Mucosa of descending colon (tissue), 3 donors: ENCODE data around the gene ADCY10. TPM values are rescaled to one million over a fixed set of nuclear protein-coding genes. Genes with fewer than 3 reads are reported as not detected.
A peak's percentile ranks its signal among the peaks of the same experiment; 100 is the strongest.

Experiments
- ATAC-seq: fragments of 200-7000 bp; cut with Tn5 transposase; one replicate; pipeline ENCODE4 v1.9.1; 2020; ENCODE audit warnings: mild to moderate bottlenecking, moderate library complexity
- DNase-seq, 3 donors: peaks; one replicate each; pipeline ENCODE4 v3.0.0-alpha.2; 2020
- H3K36me3 ChIP-seq: fragments of 200-600 bp; one replicate; pipeline ENCODE4 v1.8.0; 2021; ENCODE audit warnings: low read depth, mild to moderate bottlenecking
- H3K4me1 ChIP-seq: fragments of 200-600 bp; one replicate; pipeline ENCODE4 v1.8.0; 2021; ENCODE audit warnings: low read depth, mild to moderate bottlenecking
- H3K4me3 ChIP-seq: fragments of 200-600 bp; one replicate; pipeline ENCODE4 v1.8.0; 2021; ENCODE audit warnings: mild to moderate bottlenecking
- H3K9me3 ChIP-seq: fragments of 200-600 bp; one replicate; pipeline ENCODE4 v1.8.0; 2021; ENCODE audit warnings: mild to moderate bottlenecking
- intact Hi-C, 2 donors: fragments of 100-400 bp; cut with DNase I in 1 of 2; cut with micrococcal nuclease in 1 of 2; formaldehyde crosslinking; loops; one replicate each; pipeline versions ENCODE4 v1.11.0 to v1.11.1; 2022; cut with DNase I, micrococcal nuclease
- total RNA-seq, 3 donors: library from RNA; stranded (reverse); fragmentation: NEBNext Ultra II Directional in 2 of 3; extraction: Animal tissue kit (Norgen Biotek cat#: 25700) in 2 of 3; gene quantifications; one replicate each; pipeline versions ENCODE4 v1.2.1 to v1.2.4, GENCODE V29; 2021 to 2023
- TF ChIP-seq, protein P1 (sequence below): fragments of 200-600 bp; IDR thresholded peaks from one replicate; pipeline ENCODE4 v1.8.0; 2022; ENCODE audit warnings: antibody characterized with exemption, mild to moderate bottlenecking
- donor health status: DM: no; HTN: no; CAD: no; lungs with moderate emphysema.
- donor health status: DM: no; HTN: no; CAD: no.
- donor health status: DM: no; HTN: yes; CAD: no.

The ADCY10 gene
- total RNA-seq, 3 donors from 2014 or later = 0.07 to 0.49 (median 0.28) TPM

DNA sequence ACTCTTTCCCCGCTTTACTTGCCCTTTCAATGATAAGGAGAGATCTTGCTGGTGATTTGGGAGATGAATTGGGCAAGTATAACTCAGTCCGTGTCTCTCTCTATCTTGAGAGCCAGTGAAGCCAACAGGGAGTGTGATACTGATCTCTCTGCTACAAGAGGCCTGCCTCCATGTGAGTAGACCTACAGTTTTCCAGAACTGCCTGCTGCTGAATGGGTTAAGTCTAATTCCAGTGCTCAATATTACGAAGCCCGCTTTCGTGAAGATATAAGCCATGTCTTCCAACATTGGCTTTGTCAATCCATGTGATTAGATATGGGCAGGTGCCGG, 92.6 kb downstream of the ADCY10 start:
- no peaks in the 10 kb centered on the region for H3K36me3 ChIP-seq
- intact Hi-C loops = no loop called here
- no peak overlapping the region for H3K4me3 ChIP-seq
- no peaks in the 10 kb centered on the region for H3K9me3 ChIP-seq
- ATAC-seq (no peak), DNase-seq (no peak)
- TF ChIP-seq, protein P1, sequence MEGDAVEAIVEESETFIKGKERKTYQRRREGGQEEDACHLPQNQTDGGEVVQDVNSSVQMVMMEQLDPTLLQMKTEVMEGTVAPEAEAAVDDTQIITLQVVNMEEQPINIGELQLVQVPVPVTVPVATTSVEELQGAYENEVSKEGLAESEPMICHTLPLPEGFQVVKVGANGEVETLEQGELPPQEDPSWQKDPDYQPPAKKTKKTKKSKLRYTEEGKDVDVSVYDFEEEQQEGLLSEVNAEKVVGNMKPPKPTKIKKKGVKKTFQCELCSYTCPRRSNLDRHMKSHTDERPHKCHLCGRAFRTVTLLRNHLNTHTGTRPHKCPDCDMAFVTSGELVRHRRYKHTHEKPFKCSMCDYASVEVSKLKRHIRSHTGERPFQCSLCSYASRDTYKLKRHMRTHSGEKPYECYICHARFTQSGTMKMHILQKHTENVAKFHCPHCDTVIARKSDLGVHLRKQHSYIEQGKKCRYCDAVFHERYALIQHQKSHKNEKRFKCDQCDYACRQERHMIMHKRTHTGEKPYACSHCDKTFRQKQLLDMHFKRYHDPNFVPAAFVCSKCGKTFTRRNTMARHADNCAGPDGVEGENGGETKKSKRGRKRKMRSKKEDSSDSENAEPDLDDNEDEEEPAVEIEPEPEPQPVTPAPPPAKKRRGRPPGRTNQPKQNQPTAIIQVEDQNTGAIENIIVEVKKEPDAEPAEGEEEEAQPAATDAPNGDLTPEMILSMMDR = no peak
- H3K4me1 ChIP-seq = peaks cover 11% of the 10 kb centered on the region

DNA sequence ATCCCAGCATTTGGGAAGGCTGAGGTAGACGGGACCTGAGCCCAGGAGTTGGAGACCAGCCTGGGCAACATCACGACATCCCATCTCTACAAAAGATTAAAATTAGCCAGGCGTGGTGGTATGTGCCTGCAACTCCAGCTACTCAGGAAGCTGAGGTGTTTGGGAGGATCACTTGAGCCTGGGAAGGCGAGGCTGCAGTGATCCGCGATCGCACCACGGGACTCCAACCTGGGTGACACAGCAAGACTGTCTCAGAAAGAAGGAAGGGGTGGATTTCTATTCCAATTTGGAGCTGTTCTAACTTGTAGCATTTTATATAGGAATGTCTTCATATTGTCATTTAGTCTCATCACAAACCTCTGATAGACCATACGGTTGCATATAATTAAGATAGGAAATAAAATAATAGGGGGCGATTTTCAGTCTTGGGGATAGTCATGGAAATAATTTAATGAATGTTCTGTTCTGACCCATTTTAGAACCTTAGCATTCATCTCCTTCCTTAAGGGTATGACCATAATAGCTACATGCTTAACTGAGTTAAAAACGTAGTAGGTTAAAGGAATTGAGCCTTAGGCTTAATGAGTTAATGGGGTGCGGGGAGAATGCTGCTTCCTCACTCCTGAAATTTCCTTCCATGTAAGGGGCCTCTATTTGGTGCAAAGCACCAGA, 93.1 kb downstream of the ADCY10 start:
- Histone ChIP-seq H3K4me3 (no peak overlapping the region), H3K9me3 (peaks cover 3% of the 10 kb centered on the region), H3K4me1 (peaks cover 11% of the 10 kb centered on the region), H3K36me3 (no peaks in the 10 kb centered on the region)
- intact Hi-C loops = no loop called here
- ATAC-seq (no peak), DNase-seq (no peak)
- TF ChIP-seq, protein P1 = no peak

DNA sequence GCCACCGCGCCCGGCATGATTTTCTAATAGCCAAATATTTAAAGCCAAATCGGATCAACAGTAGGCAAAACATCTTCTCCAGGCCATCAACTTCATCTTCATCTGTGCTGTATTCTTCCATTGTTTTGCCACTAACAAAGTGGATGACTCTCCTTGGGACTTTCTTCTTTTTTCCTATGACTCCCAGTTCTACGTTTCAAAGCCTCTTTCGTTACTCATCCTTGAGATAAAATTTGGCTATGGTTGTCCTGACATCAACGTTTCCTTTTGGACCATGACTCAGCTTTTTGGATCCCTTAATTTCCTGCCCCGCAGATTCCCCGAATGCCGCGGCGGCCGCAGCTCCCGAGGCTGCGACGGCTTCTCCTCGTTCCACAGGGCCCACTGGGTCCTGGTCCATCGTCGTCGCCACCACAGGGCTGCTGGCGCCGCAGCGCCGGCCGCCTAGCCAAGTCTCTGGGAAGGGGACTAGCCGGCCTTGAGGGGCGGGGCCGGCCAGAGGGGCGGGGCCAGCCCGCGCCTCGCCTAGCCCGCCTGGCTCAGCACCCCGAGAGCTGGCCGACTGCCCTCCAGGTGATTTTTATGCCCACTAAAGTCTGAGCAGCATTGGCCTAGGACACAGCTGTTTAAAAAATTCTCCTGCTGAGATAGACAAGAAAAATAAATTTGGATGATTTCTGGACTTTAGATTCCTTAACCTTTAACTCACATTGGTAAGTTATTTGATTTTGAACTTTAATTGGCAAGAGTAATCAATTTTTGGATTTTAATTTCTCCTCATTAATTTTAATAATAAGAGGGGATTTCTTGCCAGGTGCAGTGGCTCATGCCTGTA, 93.9 kb downstream of the ADCY10 start:
- ATAC-seq = peak; percentile 85
- H3K4me3 ChIP-seq = no peak overlapping the region
- DNase-seq = peak; percentile 67 to 83 (median 80)
- intact Hi-C loops = no loop called here
- H3K9me3 ChIP-seq = peaks cover 10% of the 10 kb centered on the region
- no peaks in the 10 kb centered on the region for H3K36me3 ChIP-seq
- H3K4me1 ChIP-seq = peaks cover 11% of the 10 kb centered on the region
- TF ChIP-seq, protein P1 = no peak

DNA sequence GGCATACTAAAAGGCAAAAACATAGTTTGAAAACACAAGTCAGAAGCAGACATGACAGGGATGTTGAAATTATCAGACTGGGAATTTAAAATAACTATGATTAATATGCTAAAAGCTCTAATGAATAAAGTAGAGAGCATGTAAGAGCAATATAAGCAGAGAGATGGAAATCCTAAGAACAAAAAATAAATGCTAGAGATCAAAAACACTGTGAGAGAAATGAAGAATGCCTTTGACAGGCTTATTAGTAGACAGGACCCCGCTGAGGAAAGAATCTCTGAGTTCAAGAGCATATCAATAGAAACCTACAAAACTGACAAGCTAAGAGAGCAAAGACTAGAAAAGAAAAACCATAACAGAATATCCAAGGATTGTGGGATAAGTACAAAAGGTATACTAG, 98.3 kb downstream of the ADCY10 start:
- intact Hi-C loops = no loop called here
- peaks cover 11% of the 10 kb centered on the region for H3K4me1 ChIP-seq
- no peaks in the 10 kb centered on the region for H3K36me3 ChIP-seq
- no peak for DNase-seq
- TF ChIP-seq, protein P1 = no peak
- H3K9me3 ChIP-seq = peaks cover 10% of the 10 kb centered on the region
- H3K4me3 ChIP-seq = no peak overlapping the region
- no peak for ATAC-seq

DNA sequence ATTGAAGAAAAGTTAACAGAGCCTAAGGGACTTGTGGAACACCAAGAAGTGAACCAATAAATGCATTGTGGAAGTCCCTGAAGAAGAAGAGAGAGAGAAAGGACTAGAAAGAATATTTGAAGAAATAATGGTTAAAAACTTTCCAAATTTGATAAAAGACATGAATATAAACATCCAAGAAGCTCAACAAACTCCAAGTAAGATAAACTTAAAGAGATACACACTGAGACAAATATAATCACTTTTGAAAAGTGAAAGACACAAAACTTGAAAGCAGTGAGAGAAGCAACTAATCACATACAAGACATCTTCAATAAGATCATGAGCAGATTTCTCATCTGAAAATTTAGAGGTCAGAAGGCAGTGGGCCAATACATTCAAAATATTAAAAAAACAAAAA, 101.0 kb downstream of the ADCY10 start:
- Histone ChIP-seq H3K36me3 (no peaks in the 10 kb centered on the region), H3K4me3 (no peak overlapping the region), H3K4me1 (peaks cover 5% of the 10 kb centered on the region), H3K9me3 (peaks cover 10% of the 10 kb centered on the region)
- intact Hi-C loops = no loop called here
- DNase-seq (no peak), ATAC-seq (no peak)
- TF ChIP-seq, protein P1 = no peak
